Neuronal stem cell (in vitro differentiated cells): ENCODE measurements around the gene COX10.

Experiments
- DNase-seq: peaks from one replicate; pipeline ENCODE4 v3.0.0-alpha.2; 2013; ENCODE audit warnings: low spot score
- H2AFZ ChIP-seq: one replicate; pipeline ENCODE4 v1.6.1; 2013; ENCODE audit warnings: mild to moderate bottlenecking, low read length, inconsistent platforms
- H2AK5ac ChIP-seq: 2 replicates; pipeline ENCODE4 v1.6.1; 2013; ENCODE audit warnings: low read depth, mild to moderate bottlenecking, inconsistent platforms, low read length, moderate library complexity, mixed read lengths
- H2BK120ac ChIP-seq: 2 replicates; pipeline ENCODE4 v1.6.1; 2013; ENCODE audit warnings: low read depth, mild to moderate bottlenecking, inconsistent platforms, low read length, moderate library complexity, mixed read lengths
- H2BK12ac ChIP-seq: one replicate; pipeline ENCODE4 v1.6.1; 2013; ENCODE audit warnings: low read length, inconsistent platforms
- H2BK15ac ChIP-seq: 2 replicates; pipeline ENCODE4 v1.6.1; 2013; ENCODE audit warnings: mild to moderate bottlenecking, low read length, inconsistent platforms, mixed read lengths
- H2BK5ac ChIP-seq: one replicate; pipeline ENCODE4 v1.6.1; 2013; ENCODE audit warnings: inconsistent platforms, mild to moderate bottlenecking, low read length, moderate library complexity
- H3K14ac ChIP-seq: one replicate; pipeline ENCODE4 v1.6.1; 2013; ENCODE audit warnings: low read length, inconsistent platforms
- H3K18ac ChIP-seq: 2 replicates; pipeline ENCODE4 v1.6.1; 2013; ENCODE audit warnings: low read length, inconsistent platforms
- H3K23ac ChIP-seq: 2 replicates; pipeline ENCODE4 v1.6.1; 2013; ENCODE audit warnings: low read depth, mild to moderate bottlenecking, mixed read lengths, low read length, inconsistent platforms; ENCODE audit not compliant: poor library complexity
- H3K27ac ChIP-seq: replicated peaks from 3 replicates; pipeline ENCODE4 v1.5.1; 2013; ENCODE audit warnings: low read length, inconsistent platforms
- H3K27me3 ChIP-seq, 3 experiments: 2 replicates each; pipeline ENCODE4 v1.6.1; 2013; ENCODE audit warnings: low read length in 3 of 3, mild to moderate bottlenecking in 2 of 3, inconsistent platforms in 1 of 3, low read depth in 1 of 3, mixed read lengths in 1 of 3, moderate library complexity in 1 of 3; ENCODE audit not compliant: control insufficient read depth in 3 of 3, insufficient read depth in 3 of 3
- H3K36me3 ChIP-seq, 2 donors: replicated peaks in 1 of 2; 2 replicates each; pipeline ENCODE4 v1.6.1; 2013; ENCODE audit warnings: low read length in 2 of 2; ENCODE audit not compliant: control insufficient read depth in 2 of 2, insufficient read depth in 2 of 2
- H3K4ac ChIP-seq: 2 replicates; pipeline ENCODE4 v1.6.1; 2013; ENCODE audit warnings: inconsistent platforms, mild to moderate bottlenecking, low read length, moderate library complexity
- H3K4me1 ChIP-seq, 2 donors: 1 replicate in 1 of 2; 2 replicates in 1 of 2; pipeline ENCODE4 v1.6.1; 2013; ENCODE audit warnings: low read length in 2 of 2, low read depth in 1 of 2; ENCODE audit not compliant: control insufficient read depth in 2 of 2, insufficient read depth in 1 of 2
- H3K4me2 ChIP-seq: one replicate; pipeline ENCODE4 v1.6.1; 2013; ENCODE audit warnings: mild to moderate bottlenecking, low read length, inconsistent platforms; ENCODE audit not compliant: insufficient read depth, poor library complexity, severe bottlenecking
- H3K4me3 ChIP-seq, 2 donors: 2 replicates each; pipeline ENCODE4 v1.5.1; 2013; ENCODE audit warnings: low read length in 2 of 2, mild to moderate bottlenecking in 2 of 2, inconsistent platforms in 1 of 2, moderate library complexity in 1 of 2
- H3K79me1 ChIP-seq: one replicate; pipeline ENCODE4 v1.6.1; 2013; ENCODE audit warnings: low read depth, mild to moderate bottlenecking, inconsistent platforms, low read length, moderate library complexity
- H3K9ac ChIP-seq: one replicate; pipeline ENCODE4 v1.6.1; 2013; ENCODE audit warnings: mild to moderate bottlenecking, low read depth, low read length, inconsistent platforms; ENCODE audit not compliant: poor library complexity
- H3K9me3 ChIP-seq, 2 donors: replicated peaks in 1 of 2; 2 replicates each; pipeline versions ENCODE3 to v1.6.1; 2013; ENCODE audit warnings: low read length in 2 of 2, mild to moderate bottlenecking in 2 of 2, inconsistent platforms in 1 of 2, low read depth in 1 of 2, mixed read lengths in 1 of 2, moderate library complexity in 1 of 2; ENCODE audit not compliant: control insufficient read depth in 2 of 2, insufficient read depth in 1 of 2
- H4K8ac ChIP-seq: one replicate; pipeline ENCODE4 v1.6.1; 2013; ENCODE audit warnings: low read depth, mild to moderate bottlenecking, inconsistent platforms, low read length, moderate library complexity
- H4K91ac ChIP-seq: one replicate; pipeline ENCODE4 v1.6.1; 2013; ENCODE audit warnings: low read length, low read depth, mild to moderate bottlenecking, inconsistent platforms; ENCODE audit not compliant: poor library complexity
- WGBS, 2 donors: extraction: QIAGEN DNeasy Blood & Tissue Kit; methylation state at CpG; one replicate each; pipeline ENCODE4 v1.1.7; 2013; ENCODE audit warnings: missing lambda C conversion rate in 2 of 2, mixed read lengths in 1 of 2; ENCODE audit not compliant: insufficient read length in 2 of 2, insufficient replicate concordance in 1 of 2; ENCODE audit errors: extremely low coverage in 2 of 2; 5-methylcytosine and 5-hydroxymethylcytosine counted together

Gene COX10

DNA sequence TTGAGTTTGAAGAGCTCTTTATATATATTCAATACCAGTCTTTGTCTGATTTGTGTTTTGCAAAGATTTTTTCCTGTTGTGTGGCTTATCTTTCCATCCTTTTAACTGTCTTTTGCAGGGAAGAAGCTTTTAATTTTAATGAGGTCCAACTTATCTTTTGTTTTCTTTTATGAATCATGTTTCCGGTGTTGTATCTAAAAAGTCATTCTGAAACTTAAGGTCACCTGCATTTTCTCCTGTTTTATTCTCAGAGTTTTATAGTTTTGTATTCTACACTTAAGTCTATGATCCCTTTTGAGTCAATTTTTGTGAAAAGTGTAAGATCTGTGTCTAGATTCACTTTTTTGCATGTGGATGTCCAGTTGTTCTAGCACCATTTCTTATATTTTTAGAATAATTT is 24.6 kb upstream of the COX10 start:
- H2AK5ac ChIP-seq: no peak overlapping the region
- no peak overlapping the region for H3K14ac ChIP-seq
- H2BK120ac ChIP-seq: no peak overlapping the region
- H2BK5ac ChIP-seq: no peak overlapping the region
- no peak overlapping the region for H3K4ac ChIP-seq
- H3K18ac ChIP-seq: no peak overlapping the region
- H3K79me1 ChIP-seq: no peaks in the 10 kb centered on the region
- no peak overlapping the region for H4K8ac ChIP-seq
- no peak overlapping the region for H4K91ac ChIP-seq
- no CpG with 5 or more reads among the region's 1 CpG for WGBS, 2 donors
- H2BK12ac ChIP-seq: no peak overlapping the region
- H2BK15ac ChIP-seq: no peak overlapping the region
- no peak for DNase-seq
- H3K36me3 ChIP-seq: peaks cover 0 to 3% of the 10 kb centered on the region in 2 donors
- no peak overlapping the region for H3K4me2 ChIP-seq
- no peak overlapping the region for H2AFZ ChIP-seq
- H3K4me1 ChIP-seq: no peaks in the 10 kb centered on the region
- no peak overlapping the region for H3K9ac ChIP-seq
- H3K23ac ChIP-seq: no peak overlapping the region
- H3K27ac ChIP-seq: no peak overlapping the region
- no peaks in the 10 kb centered on the region for H3K27me3 ChIP-seq
- no peaks in the 10 kb centered on the region for H3K9me3 ChIP-seq
- no peak overlapping the region for H3K4me3 ChIP-seq

GRCh38 chr17:14046978-14047377 is 22.3 kb upstream of the COX10 start:
- H2BK15ac ChIP-seq: no peak overlapping the region
- no peak overlapping the region for H3K14ac ChIP-seq
- no peaks in the 10 kb centered on the region for H3K9me3 ChIP-seq
- no peaks in the 10 kb centered on the region for H3K79me1 ChIP-seq
- H2BK12ac ChIP-seq: no peak overlapping the region
- no peak overlapping the region for H4K8ac ChIP-seq
- no peak overlapping the region for H3K9ac ChIP-seq
- H3K4me3 ChIP-seq: no peak overlapping the region
- no peak for DNase-seq
- no peak overlapping the region for H3K4ac ChIP-seq
- no peak overlapping the region for H2BK120ac ChIP-seq
- H3K36me3 ChIP-seq: peaks cover 0 to 11% of the 10 kb centered on the region in 2 donors
- H4K91ac ChIP-seq: no peak overlapping the region
- H3K27me3 ChIP-seq: no peaks in the 10 kb centered on the region
- H3K23ac ChIP-seq: no peak overlapping the region
- H2AK5ac ChIP-seq: no peak overlapping the region
- no peak overlapping the region for H2BK5ac ChIP-seq
- H3K27ac ChIP-seq: no peak overlapping the region
- WGBS, 2 donors: no CpG with 5 or more reads among the region's 6 CpGs
- no peak overlapping the region for H2AFZ ChIP-seq
- no peak overlapping the region for H3K18ac ChIP-seq
- no peaks in the 10 kb centered on the region for H3K4me1 ChIP-seq
- no peak overlapping the region for H3K4me2 ChIP-seq

DNA sequence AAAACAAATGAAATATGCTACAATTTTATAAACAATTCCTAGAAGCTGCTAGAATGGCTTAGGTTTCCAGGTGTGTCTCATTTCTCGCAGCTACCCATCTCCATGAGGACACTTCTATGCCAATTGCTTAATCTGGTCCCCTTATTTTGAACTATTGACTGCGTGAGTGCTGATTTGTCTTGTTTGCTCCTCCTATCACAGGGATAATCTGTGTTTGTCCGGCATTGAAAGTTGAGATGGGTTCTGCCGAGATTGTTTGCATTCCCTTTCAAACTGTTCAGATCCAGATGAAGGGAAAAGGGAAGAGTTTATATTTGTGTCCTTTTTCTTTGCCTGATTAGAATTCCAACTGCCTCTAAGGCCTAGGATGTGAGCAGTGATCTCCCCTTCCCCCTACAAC is 21.7 kb upstream of the COX10 start:
- H3K27me3 ChIP-seq: no peaks in the 10 kb centered on the region
- no peak overlapping the region for H3K4ac ChIP-seq
- H2AK5ac ChIP-seq: no peak overlapping the region
- H3K4me2 ChIP-seq: no peak overlapping the region
- H2BK12ac ChIP-seq: no peak overlapping the region
- H3K23ac ChIP-seq: no peak overlapping the region
- H3K36me3 ChIP-seq: peaks cover 0 to 7% of the 10 kb centered on the region in 2 donors
- no peak overlapping the region for H3K18ac ChIP-seq
- H3K4me3 ChIP-seq: no peak overlapping the region
- no peak for DNase-seq
- H4K8ac ChIP-seq: no peak overlapping the region
- no peak overlapping the region for H2BK15ac ChIP-seq
- no peaks in the 10 kb centered on the region for H3K79me1 ChIP-seq
- no CpG with 5 or more reads among the region's 4 CpGs for WGBS, 2 donors
- no peak overlapping the region for H3K14ac ChIP-seq
- no peak overlapping the region for H2BK120ac ChIP-seq
- no peak overlapping the region for H2BK5ac ChIP-seq
- no peak overlapping the region for H3K9ac ChIP-seq
- no peaks in the 10 kb centered on the region for H3K9me3 ChIP-seq
- no peak overlapping the region for H4K91ac ChIP-seq
- H3K4me1 ChIP-seq: no peaks in the 10 kb centered on the region
- H2AFZ ChIP-seq: no peak overlapping the region
- no peak overlapping the region for H3K27ac ChIP-seq

DNA sequence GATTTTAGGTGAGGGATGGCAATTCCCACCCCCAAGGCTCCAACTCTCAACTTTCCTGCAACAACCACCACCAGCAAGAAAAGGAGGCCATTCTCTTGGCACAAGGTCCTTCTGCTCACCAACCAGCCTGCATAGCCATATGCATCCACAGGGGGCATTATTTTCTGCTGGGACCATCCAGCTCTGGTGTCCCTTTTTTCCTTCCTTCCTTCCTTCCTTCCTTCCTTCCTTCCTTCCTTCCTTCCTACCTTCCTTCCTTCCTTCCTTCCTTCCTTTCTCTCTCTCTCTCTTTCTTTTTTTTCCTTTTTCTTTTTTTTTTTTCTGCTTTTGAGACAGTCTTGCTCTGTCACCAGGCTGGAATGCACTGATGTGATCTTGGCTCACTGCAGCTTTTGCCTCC is 21.1 kb upstream of the COX10 start:
- no peak overlapping the region for H4K8ac ChIP-seq
- H2AK5ac ChIP-seq: no peak overlapping the region
- no peaks in the 10 kb centered on the region for H3K4me1 ChIP-seq
- no peak overlapping the region for H3K9ac ChIP-seq
- no peak for DNase-seq
- no peak overlapping the region for H3K18ac ChIP-seq
- H2BK120ac ChIP-seq: no peak overlapping the region
- H2BK5ac ChIP-seq: no peak overlapping the region
- no peak overlapping the region for H3K4ac ChIP-seq
- no peak overlapping the region for H3K4me2 ChIP-seq
- H3K23ac ChIP-seq: no peak overlapping the region
- H3K27me3 ChIP-seq: no peaks in the 10 kb centered on the region
- H3K4me3 ChIP-seq: no peak overlapping the region
- H3K79me1 ChIP-seq: no peaks in the 10 kb centered on the region
- no peak overlapping the region for H2BK15ac ChIP-seq
- H3K36me3 ChIP-seq: peaks cover 0 to 7% of the 10 kb centered on the region in 2 donors
- H4K91ac ChIP-seq: no peak overlapping the region
- H3K14ac ChIP-seq: no peak overlapping the region
- H3K27ac ChIP-seq: no peak overlapping the region
- H2AFZ ChIP-seq: no peak overlapping the region
- H2BK12ac ChIP-seq: no peak overlapping the region
- no peaks in the 10 kb centered on the region for H3K9me3 ChIP-seq
